ENCODE data around the gene CLCNKA. TPM values are rescaled to one million over a fixed set of nuclear protein-coding genes. Genes with fewer than 3 reads are reported as not detected.

The CLCNKA gene
- total and polyA plus RNA-seq, 2 of the 8 experiments (the other 6 are each of a cell fraction or from before 2014, with no cell fraction given), result 0.95 to 2.0 TPM

- TF ChIP-seq CHD7 (IDR thresholded peaks at IDR 0.05; ENCODE audit: insufficient replicate concordance, low read length) (no peak), TBP (IDR thresholded peaks at IDR 0.05; ENCODE audit: low read depth, low read length) (no peak), SIX5 (IDR thresholded peaks at IDR 0.05; ENCODE audit: low read depth, low read length) (no peak), BRCA1 (IDR thresholded peaks at IDR 0.05; ENCODE audit: low read depth, low read length) (no peak), POLR2A (IDR thresholded peaks at IDR 0.05; ENCODE audit: control extremely low read depth in 1 of 2, low read depth in 2 of 2, low read length in 2 of 2) (no peak), RNF2 (IDR thresholded peaks at IDR 0.05; ENCODE audit: borderline replicate concordance, low read depth, low read length, missing control alignments, poor library complexity, severe bottlenecking) (no peak), POLR2AphosphoS5 (IDR thresholded peaks at IDR 0.05; ENCODE audit: low read depth, low read length) (no peak), MAFK (IDR thresholded peaks at IDR 0.05; ENCODE audit: low read depth, low read length) (no peak), SP1 (IDR thresholded peaks at IDR 0.05; ENCODE audit: low read depth, low read length) (no peak), TAF1 (IDR thresholded peaks at IDR 0.05; ENCODE audit: low read depth, low read length) (no peak), CHD1 (IDR thresholded peaks at IDR 0.05; ENCODE audit: low read depth, low read length) (no peak), SP4 (IDR thresholded peaks at IDR 0.05; ENCODE audit: low read length) (no peak), ASH2L (IDR thresholded peaks at IDR 0.05; ENCODE audit: low read length) (no peak), SUZ12 (IDR thresholded peaks at IDR 0.05; ENCODE audit: low read length) (no peak)
Measured at GRCh38 chr1:16065269-16065576, 43.4 kb downstream of the CLCNKA start (continued).
